ENCODE results near the gene TEKT1. TPM values are rescaled to one million over a fixed set of nuclear protein-coding genes. Genes with fewer than 3 reads are reported as not detected.
"Not testable (repeated sequence)": the region's sequence is repeated elsewhere in the genome, so short reads cannot be mapped to it uniquely, and the experiment has no call there.

Gene TEKT1
- total RNA-seq = not detected

- no peak within 1 kb of the TSS for H3K4me3 ChIP-seq (ENCODE audit: low read length)
- peaks cover 66% of the 10 kb centered on the region for H3K27me3 ChIP-seq (ENCODE audit: insufficient read depth, low read length)
- H3K4me1 ChIP-seq (ENCODE audit: insufficient read depth, low read length) = peaks cover 11% of the 10 kb centered on the region
- H3K9me3 ChIP-seq (ENCODE audit: low read depth, low read length) = no peaks in the 10 kb centered on the region
Observed at GRCh38 chr17:6831661-6832263, at the start of gene TEKT1. TEKT1 (minus strand) TSS chr17:6831729; CDS start chr17:6830376, 1,353 bp downstream.

- H3K4me1 ChIP-seq (ENCODE audit: insufficient read depth, low read length); H3K4me3 ChIP-seq (ENCODE audit: low read length); H3K27me3 ChIP-seq (ENCODE audit: insufficient read depth, low read length); H3K9me3 ChIP-seq (ENCODE audit: low read depth, low read length): not testable (repeated sequence)
Observed at GRCh38 chr17:6879221-6879975, 47.9 kb upstream of the TEKT1 start.

GRCh38 chr17:6875276-6875675, 43.7 kb upstream of the TEKT1 start:
- not testable (repeated sequence) for H3K4me1 ChIP-seq (ENCODE audit: insufficient read depth, low read length); H3K27me3 ChIP-seq (ENCODE audit: insufficient read depth, low read length); H3K9me3 ChIP-seq (ENCODE audit: low read depth, low read length); H3K4me3 ChIP-seq (ENCODE audit: low read length)

- Histone ChIP-seq H3K4me3 (ENCODE audit: low read length) (no peak overlapping the region), H3K4me1 (ENCODE audit: insufficient read depth, low read length) (no peaks in the 10 kb centered on the region), H3K9me3 (ENCODE audit: low read depth, low read length) (no peaks in the 10 kb centered on the region), H3K27me3 (ENCODE audit: insufficient read depth, low read length) (no peaks in the 10 kb centered on the region)
Observed at GRCh38 chr17:6872936-6873335, 41.4 kb upstream of the TEKT1 start.

- H3K9me3 ChIP-seq (ENCODE audit: low read depth, low read length) = no peaks in the 10 kb centered on the region
- H3K27me3 ChIP-seq (ENCODE audit: insufficient read depth, low read length) = no peaks in the 10 kb centered on the region
- no peak overlapping the region for H3K4me3 ChIP-seq (ENCODE audit: low read length)
- no peaks in the 10 kb centered on the region for H3K4me1 ChIP-seq (ENCODE audit: insufficient read depth, low read length)
Observed at GRCh38 chr17:6870841-6871240, 39.3 kb upstream of the TEKT1 start.

GRCh38 chr17:6868582-6868981, 37.1 kb upstream of the TEKT1 start:
- Histone ChIP-seq H3K4me3 (ENCODE audit: low read length) (no peak overlapping the region), H3K4me1 (ENCODE audit: insufficient read depth, low read length) (no peaks in the 10 kb centered on the region), H3K27me3 (ENCODE audit: insufficient read depth, low read length) (no peaks in the 10 kb centered on the region), H3K9me3 (ENCODE audit: low read depth, low read length) (no peaks in the 10 kb centered on the region)

- no peaks in the 10 kb centered on the region for H3K4me1 ChIP-seq (ENCODE audit: insufficient read depth, low read length)
- no peak overlapping the region for H3K4me3 ChIP-seq (ENCODE audit: low read length)
- no peaks in the 10 kb centered on the region for H3K27me3 ChIP-seq (ENCODE audit: insufficient read depth, low read length)
- H3K9me3 ChIP-seq (ENCODE audit: low read depth, low read length) = no peaks in the 10 kb centered on the region
Observed at GRCh38 chr17:6867849-6868248, 36.3 kb upstream of the TEKT1 start.

- H3K4me3 ChIP-seq (ENCODE audit: low read length) = no peak overlapping the region
- H3K9me3 ChIP-seq (ENCODE audit: low read depth, low read length) = no peaks in the 10 kb centered on the region
- H3K27me3 ChIP-seq (ENCODE audit: insufficient read depth, low read length) = peaks cover 4% of the 10 kb centered on the region
- H3K4me1 ChIP-seq (ENCODE audit: insufficient read depth, low read length) = no peaks in the 10 kb centered on the region
Observed at GRCh38 chr17:6862825-6863224, 31.3 kb upstream of the TEKT1 start.

GRCh38 chr17:6862122-6862521, 30.6 kb upstream of the TEKT1 start:
- Histone ChIP-seq H3K27me3 (ENCODE audit: insufficient read depth, low read length) (peaks cover 4% of the 10 kb centered on the region), H3K9me3 (ENCODE audit: low read depth, low read length) (no peaks in the 10 kb centered on the region)

GRCh38 chr17:6857904-6858303, 26.4 kb upstream of the TEKT1 start:
- Histone ChIP-seq H3K4me3 (ENCODE audit: low read length) (no peak overlapping the region), H3K4me1 (ENCODE audit: insufficient read depth, low read length) (no peaks in the 10 kb centered on the region), H3K27me3 (ENCODE audit: insufficient read depth, low read length) (peaks cover 4% of the 10 kb centered on the region), H3K9me3 (ENCODE audit: low read depth, low read length) (no peaks in the 10 kb centered on the region)

More at GRCh38 chr17:6862122-6862521, 30.6 kb upstream of the TEKT1 start:
- no peaks in the 10 kb centered on the region for H3K4me1 ChIP-seq (ENCODE audit: insufficient read depth, low read length)
- H3K4me3 ChIP-seq (ENCODE audit: low read length) = no peak overlapping the region

GRCh38 chr17:6857336-6857735, 25.8 kb upstream of the TEKT1 start:
- Histone ChIP-seq H3K4me1 (ENCODE audit: insufficient read depth, low read length) (no peaks in the 10 kb centered on the region), H3K4me3 (ENCODE audit: low read length) (no peak overlapping the region), H3K9me3 (ENCODE audit: low read depth, low read length) (no peaks in the 10 kb centered on the region), H3K27me3 (ENCODE audit: insufficient read depth, low read length) (peaks cover 4% of the 10 kb centered on the region)

- Histone ChIP-seq H3K27me3 (ENCODE audit: insufficient read depth, low read length) (peaks cover 4% of the 10 kb centered on the region), H3K4me1 (ENCODE audit: insufficient read depth, low read length) (no peaks in the 10 kb centered on the region), H3K9me3 (ENCODE audit: low read depth, low read length) (no peaks in the 10 kb centered on the region), H3K4me3 (ENCODE audit: low read length) (no peak overlapping the region)
Observed at GRCh38 chr17:6856051-6856450, 24.5 kb upstream of the TEKT1 start.

GRCh38 chr17:6853764-6854442, 22.4 kb upstream of the TEKT1 start:
- H3K4me3 ChIP-seq (ENCODE audit: low read length) = peak overlapping the region; percentile 1

GRCh38 chr17:6848545-6849179, 17.1 kb upstream of the TEKT1 start:
- not testable (repeated sequence) for H3K4me3 ChIP-seq (ENCODE audit: low read length); H3K9me3 ChIP-seq (ENCODE audit: low read depth, low read length); H3K27me3 ChIP-seq (ENCODE audit: insufficient read depth, low read length); H3K4me1 ChIP-seq (ENCODE audit: insufficient read depth, low read length)

More at GRCh38 chr17:6853764-6854442, 22.4 kb upstream of the TEKT1 start:
- H3K9me3 ChIP-seq (ENCODE audit: low read depth, low read length) = no peaks in the 10 kb centered on the region
- H3K4me1 ChIP-seq (ENCODE audit: insufficient read depth, low read length) = no peaks in the 10 kb centered on the region
- no peaks in the 10 kb centered on the region for H3K27me3 ChIP-seq (ENCODE audit: insufficient read depth, low read length)

- not testable (repeated sequence) for H3K9me3 ChIP-seq (ENCODE audit: low read depth, low read length); H3K4me3 ChIP-seq (ENCODE audit: low read length); H3K4me1 ChIP-seq (ENCODE audit: insufficient read depth, low read length)
- peaks cover 15% of the 10 kb centered on the region for H3K27me3 ChIP-seq (ENCODE audit: insufficient read depth, low read length)
Observed at GRCh38 chr17:6846138-6846537, 14.6 kb upstream of the TEKT1 start.
